Measurements from ENCODE around the gene PRKX. TPM values are rescaled to one million over a fixed set of nuclear protein-coding genes. Genes with fewer than 3 reads are reported as not detected.

PRKX gene
- total RNA-seq, 3 donors from 2014 or later (not counting 1 experiment from before 2014, with no cell fraction given): 44.9 to 131 (median 97.6) TPM

- H3K4me1 ChIP-seq (ENCODE audit: control insufficient read depth, insufficient read depth, low read length): no peaks in the 10 kb centered on the region
- no peaks in the 10 kb centered on the region for H3K27me3 ChIP-seq (ENCODE audit: control insufficient read depth, insufficient read depth, low read length)
- no peak overlapping the region for H3K27ac ChIP-seq (ENCODE audit: low read length)
- no peak overlapping the region for H3K4me3 Mint-ChIP-seq
- no peak for TF ChIP-seq CTCF (IDR thresholded peaks at IDR 0.05)
- H3K4me1 Mint-ChIP-seq: no peaks in the 10 kb centered on the region
- intact Hi-C loops (cut with micrococcal nuclease): no loop called here
- H3K9me3 ChIP-seq (ENCODE audit: control insufficient read depth, insufficient read depth, low read length): no peaks in the 10 kb centered on the region
- H3K9me3 Mint-ChIP-seq: peaks cover 0 to 4% of the 10 kb centered on the region in 2 donors
- H3K27me3 Mint-ChIP-seq (ENCODE audit: low read depth in 2 of 2): no peaks in the 10 kb centered on the region
- H3K27ac Mint-ChIP-seq: no peak overlapping the region
- no peaks in the 10 kb centered on the region for H3K36me3 Mint-ChIP-seq
- no peaks in the 10 kb centered on the region for H3K36me3 ChIP-seq (ENCODE audit: control insufficient read depth, insufficient read depth, low read length)
- no peak for ATAC-seq
- no peak overlapping the region for H3K4me3 ChIP-seq (ENCODE audit: low read length)
- 96% methylated on average over 6 of the region's 6 CpGs for WGBS (ENCODE audit: insufficient coverage)
- no peak for DNase-seq
Observed at GRCh38 chrX:3598709-3599108, 114.7 kb downstream of the PRKX start.

- no peak overlapping the region for H3K4me3 Mint-ChIP-seq
- Histone ChIP-seq H3K9me3 (ENCODE audit: control insufficient read depth, insufficient read depth, low read length) (no peaks in the 10 kb centered on the region), H3K27ac (ENCODE audit: low read length) (no peak overlapping the region), H3K36me3 (ENCODE audit: control insufficient read depth, insufficient read depth, low read length) (no peaks in the 10 kb centered on the region), H3K4me3 (ENCODE audit: low read length) (no peak overlapping the region), H3K27me3 (ENCODE audit: control insufficient read depth, insufficient read depth, low read length) (no peaks in the 10 kb centered on the region), H3K4me1 (ENCODE audit: control insufficient read depth, insufficient read depth, low read length) (no peaks in the 10 kb centered on the region)
- ATAC-seq: no peak
- 96% methylated on average over 3 of the region's 3 CpGs for WGBS (ENCODE audit: insufficient coverage)
- TF ChIP-seq CTCF (IDR thresholded peaks at IDR 0.05): no peak
- no peaks in the 10 kb centered on the region for H3K4me1 Mint-ChIP-seq
- peaks cover 0 to 4% of the 10 kb centered on the region in 2 donors for H3K9me3 Mint-ChIP-seq
- intact Hi-C loops (cut with micrococcal nuclease): no loop called here
- H3K27me3 Mint-ChIP-seq (ENCODE audit: low read depth in 2 of 2): no peaks in the 10 kb centered on the region
- DNase-seq: no peak
- H3K27ac Mint-ChIP-seq: no peak overlapping the region
- no peaks in the 10 kb centered on the region for H3K36me3 Mint-ChIP-seq
Observed at GRCh38 chrX:3598046-3598605, 115.3 kb downstream of the PRKX start.

- Histone ChIP-seq H3K4me1 (ENCODE audit: control insufficient read depth, insufficient read depth, low read length) (no peaks in the 10 kb centered on the region), H3K27me3 (ENCODE audit: control insufficient read depth, insufficient read depth, low read length) (no peaks in the 10 kb centered on the region), H3K36me3 (ENCODE audit: control insufficient read depth, insufficient read depth, low read length) (no peaks in the 10 kb centered on the region), H3K9me3 (ENCODE audit: control insufficient read depth, insufficient read depth, low read length) (no peaks in the 10 kb centered on the region), H3K27ac (ENCODE audit: low read length) (no peak overlapping the region), H3K4me3 (ENCODE audit: low read length) (no peak overlapping the region)
- no peak for DNase-seq
- Mint-ChIP-seq H3K9me3 (no peaks in the 10 kb centered on the region), H3K36me3 (no peaks in the 10 kb centered on the region), H3K27ac (no peak overlapping the region), H3K27me3 (ENCODE audit: low read depth in 2 of 2) (no peaks in the 10 kb centered on the region), H3K4me3 (no peak overlapping the region), H3K4me1 (peaks cover 7 to 10% of the 10 kb centered on the region in 2 donors)
- no peak for ATAC-seq
- intact Hi-C loops (cut with micrococcal nuclease): no loop called here
- 71% methylated on average over 8 of the region's 12 CpGs for WGBS (ENCODE audit: insufficient coverage)
- TF ChIP-seq CTCF (IDR thresholded peaks at IDR 0.05): no peak
Observed at GRCh38 chrX:3592184-3592583, 121.3 kb downstream of the PRKX start.

GRCh38 chrX:3589474-3589873 is 124.0 kb downstream of the PRKX start:
- Mint-ChIP-seq H3K27ac (no peak overlapping the region), H3K36me3 (no peaks in the 10 kb centered on the region), H3K9me3 (no peaks in the 10 kb centered on the region), H3K4me1 (peaks cover 8 to 13% of the 10 kb centered on the region in 2 donors), H3K4me3 (no peak overlapping the region), H3K27me3 (ENCODE audit: low read depth in 2 of 2) (peaks cover 0 to 1% of the 10 kb centered on the region in 2 donors)
- intact Hi-C loops (cut with micrococcal nuclease): no loop called here
- H3K4me1 ChIP-seq (ENCODE audit: control insufficient read depth, insufficient read depth, low read length): peaks cover 2% of the 10 kb centered on the region
- 48% methylated on average over 7 of the region's 8 CpGs for WGBS (ENCODE audit: insufficient coverage)
- H3K9me3 ChIP-seq (ENCODE audit: control insufficient read depth, insufficient read depth, low read length): no peaks in the 10 kb centered on the region
- DNase-seq (no peak), ATAC-seq (no peak)
- H3K4me3 ChIP-seq (ENCODE audit: low read length): no peak overlapping the region
- H3K36me3 ChIP-seq (ENCODE audit: control insufficient read depth, insufficient read depth, low read length): no peaks in the 10 kb centered on the region
- H3K27me3 ChIP-seq (ENCODE audit: control insufficient read depth, insufficient read depth, low read length): no peaks in the 10 kb centered on the region
- H3K27ac ChIP-seq (ENCODE audit: low read length): no peak overlapping the region
- TF ChIP-seq CTCF (IDR thresholded peaks at IDR 0.05): no peak
